ENCODE measurements around the gene FCN3. TPM values are rescaled to one million over a fixed set of nuclear protein-coding genes. Genes with fewer than 3 reads are reported as not detected.
A peak's percentile ranks its signal among the peaks of the same experiment; 100 is the strongest.

The FCN3 gene
- total and polyA plus RNA-seq, 9 of the 15 experiments (the other 6 are each of a cell fraction or from before 2014, with no cell fraction given): 0.49 TPM; not detected in 8

- peak; percentile 33; the same call in 1 of the 2 replicates for TF ChIP-seq SPI1 (IDR thresholded peaks at IDR 0.05; ENCODE audit: borderline replicate concordance, low read depth, low read length)
- TF ChIP-seq RBFOX2 (IDR thresholded peaks at IDR 0.05; ENCODE audit: low read depth, low read length): peak; percentile 53
- no peak for TF ChIP-seq RBM15 (IDR thresholded peaks at IDR 0.05; ENCODE audit: insufficient read depth, low read length)
- no peak for TF ChIP-seq CCNT2 (IDR thresholded peaks at IDR 0.05; ENCODE audit: borderline replicate concordance, extremely low read depth, insufficient read length, low read depth, low read length)
- no peak for TF ChIP-seq BRD9 (IDR thresholded peaks at IDR 0.05; ENCODE audit: low read depth, partially characterized antibody)
- TF ChIP-seq GTF2E2 (tag; IDR thresholded peaks at IDR 0.05): peak; percentile 63; the same call in 1 of the 2 replicates
- peak; percentile 35; the same call in 1 of the 2 replicates for TF ChIP-seq POLR2G (IDR thresholded peaks at IDR 0.05; ENCODE audit: low read depth, low read length)
- no peak for TF ChIP-seq SRSF1 (IDR thresholded peaks at IDR 0.05; ENCODE audit: low read depth, low read length)
- TF ChIP-seq ZBTB2 (IDR thresholded peaks at IDR 0.05): peak; percentile 58; the same call in 1 of the 2 replicates
- no peak for TF ChIP-seq PYGO2 (tag; IDR thresholded peaks at IDR 0.05)
- 0 out of 2 replicates have a peak, but pooled peaks have one; percentile 0 for TF ChIP-seq E2F3 (CRISPR knock-in tag; IDR thresholded peaks at IDR 0.05)
- peak; percentile 75 for TF ChIP-seq ELF4 (CRISPR knock-in tag; IDR thresholded peaks at IDR 0.05)
- TF ChIP-seq, protein P1, sequence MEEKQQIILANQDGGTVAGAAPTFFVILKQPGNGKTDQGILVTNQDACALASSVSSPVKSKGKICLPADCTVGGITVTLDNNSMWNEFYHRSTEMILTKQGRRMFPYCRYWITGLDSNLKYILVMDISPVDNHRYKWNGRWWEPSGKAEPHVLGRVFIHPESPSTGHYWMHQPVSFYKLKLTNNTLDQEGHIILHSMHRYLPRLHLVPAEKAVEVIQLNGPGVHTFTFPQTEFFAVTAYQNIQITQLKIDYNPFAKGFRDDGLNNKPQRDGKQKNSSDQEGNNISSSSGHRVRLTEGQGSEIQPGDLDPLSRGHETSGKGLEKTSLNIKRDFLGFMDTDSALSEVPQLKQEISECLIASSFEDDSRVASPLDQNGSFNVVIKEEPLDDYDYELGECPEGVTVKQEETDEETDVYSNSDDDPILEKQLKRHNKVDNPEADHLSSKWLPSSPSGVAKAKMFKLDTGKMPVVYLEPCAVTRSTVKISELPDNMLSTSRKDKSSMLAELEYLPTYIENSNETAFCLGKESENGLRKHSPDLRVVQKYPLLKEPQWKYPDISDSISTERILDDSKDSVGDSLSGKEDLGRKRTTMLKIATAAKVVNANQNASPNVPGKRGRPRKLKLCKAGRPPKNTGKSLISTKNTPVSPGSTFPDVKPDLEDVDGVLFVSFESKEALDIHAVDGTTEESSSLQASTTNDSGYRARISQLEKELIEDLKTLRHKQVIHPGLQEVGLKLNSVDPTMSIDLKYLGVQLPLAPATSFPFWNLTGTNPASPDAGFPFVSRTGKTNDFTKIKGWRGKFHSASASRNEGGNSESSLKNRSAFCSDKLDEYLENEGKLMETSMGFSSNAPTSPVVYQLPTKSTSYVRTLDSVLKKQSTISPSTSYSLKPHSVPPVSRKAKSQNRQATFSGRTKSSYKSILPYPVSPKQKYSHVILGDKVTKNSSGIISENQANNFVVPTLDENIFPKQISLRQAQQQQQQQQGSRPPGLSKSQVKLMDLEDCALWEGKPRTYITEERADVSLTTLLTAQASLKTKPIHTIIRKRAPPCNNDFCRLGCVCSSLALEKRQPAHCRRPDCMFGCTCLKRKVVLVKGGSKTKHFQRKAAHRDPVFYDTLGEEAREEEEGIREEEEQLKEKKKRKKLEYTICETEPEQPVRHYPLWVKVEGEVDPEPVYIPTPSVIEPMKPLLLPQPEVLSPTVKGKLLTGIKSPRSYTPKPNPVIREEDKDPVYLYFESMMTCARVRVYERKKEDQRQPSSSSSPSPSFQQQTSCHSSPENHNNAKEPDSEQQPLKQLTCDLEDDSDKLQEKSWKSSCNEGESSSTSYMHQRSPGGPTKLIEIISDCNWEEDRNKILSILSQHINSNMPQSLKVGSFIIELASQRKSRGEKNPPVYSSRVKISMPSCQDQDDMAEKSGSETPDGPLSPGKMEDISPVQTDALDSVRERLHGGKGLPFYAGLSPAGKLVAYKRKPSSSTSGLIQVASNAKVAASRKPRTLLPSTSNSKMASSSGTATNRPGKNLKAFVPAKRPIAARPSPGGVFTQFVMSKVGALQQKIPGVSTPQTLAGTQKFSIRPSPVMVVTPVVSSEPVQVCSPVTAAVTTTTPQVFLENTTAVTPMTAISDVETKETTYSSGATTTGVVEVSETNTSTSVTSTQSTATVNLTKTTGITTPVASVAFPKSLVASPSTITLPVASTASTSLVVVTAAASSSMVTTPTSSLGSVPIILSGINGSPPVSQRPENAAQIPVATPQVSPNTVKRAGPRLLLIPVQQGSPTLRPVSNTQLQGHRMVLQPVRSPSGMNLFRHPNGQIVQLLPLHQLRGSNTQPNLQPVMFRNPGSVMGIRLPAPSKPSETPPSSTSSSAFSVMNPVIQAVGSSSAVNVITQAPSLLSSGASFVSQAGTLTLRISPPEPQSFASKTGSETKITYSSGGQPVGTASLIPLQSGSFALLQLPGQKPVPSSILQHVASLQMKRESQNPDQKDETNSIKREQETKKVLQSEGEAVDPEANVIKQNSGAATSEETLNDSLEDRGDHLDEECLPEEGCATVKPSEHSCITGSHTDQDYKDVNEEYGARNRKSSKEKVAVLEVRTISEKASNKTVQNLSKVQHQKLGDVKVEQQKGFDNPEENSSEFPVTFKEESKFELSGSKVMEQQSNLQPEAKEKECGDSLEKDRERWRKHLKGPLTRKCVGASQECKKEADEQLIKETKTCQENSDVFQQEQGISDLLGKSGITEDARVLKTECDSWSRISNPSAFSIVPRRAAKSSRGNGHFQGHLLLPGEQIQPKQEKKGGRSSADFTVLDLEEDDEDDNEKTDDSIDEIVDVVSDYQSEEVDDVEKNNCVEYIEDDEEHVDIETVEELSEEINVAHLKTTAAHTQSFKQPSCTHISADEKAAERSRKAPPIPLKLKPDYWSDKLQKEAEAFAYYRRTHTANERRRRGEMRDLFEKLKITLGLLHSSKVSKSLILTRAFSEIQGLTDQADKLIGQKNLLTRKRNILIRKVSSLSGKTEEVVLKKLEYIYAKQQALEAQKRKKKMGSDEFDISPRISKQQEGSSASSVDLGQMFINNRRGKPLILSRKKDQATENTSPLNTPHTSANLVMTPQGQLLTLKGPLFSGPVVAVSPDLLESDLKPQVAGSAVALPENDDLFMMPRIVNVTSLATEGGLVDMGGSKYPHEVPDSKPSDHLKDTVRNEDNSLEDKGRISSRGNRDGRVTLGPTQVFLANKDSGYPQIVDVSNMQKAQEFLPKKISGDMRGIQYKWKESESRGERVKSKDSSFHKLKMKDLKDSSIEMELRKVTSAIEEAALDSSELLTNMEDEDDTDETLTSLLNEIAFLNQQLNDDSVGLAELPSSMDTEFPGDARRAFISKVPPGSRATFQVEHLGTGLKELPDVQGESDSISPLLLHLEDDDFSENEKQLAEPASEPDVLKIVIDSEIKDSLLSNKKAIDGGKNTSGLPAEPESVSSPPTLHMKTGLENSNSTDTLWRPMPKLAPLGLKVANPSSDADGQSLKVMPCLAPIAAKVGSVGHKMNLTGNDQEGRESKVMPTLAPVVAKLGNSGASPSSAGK (IDR thresholded peaks at IDR 0.05): peak; percentile 82
- TF ChIP-seq ZNF408 (CRISPR knock-in tag; IDR thresholded peaks at IDR 0.05; ENCODE audit: low read depth): no peak
Observed at GRCh38 chr1:27342778-27343638, 31.6 kb downstream of the FCN3 start (continued).
